Neuron (in vitro differentiated cells): ENCODE results near the gene ANKRD60.

Experiments
- H2AFZ ChIP-seq: one replicate; pipeline ENCODE4 v1.6.1; 2013; ENCODE audit warnings: low read depth, mild to moderate bottlenecking, inconsistent platforms, low read length, moderate library complexity
- H3K27me3 ChIP-seq: one replicate; pipeline ENCODE4 v1.6.1; 2013; ENCODE audit warnings: low read length; ENCODE audit not compliant: insufficient read depth
- H3K36me3 ChIP-seq: one replicate; pipeline ENCODE4 v1.6.1; 2013; ENCODE audit warnings: low read length; ENCODE audit not compliant: insufficient read depth
- H3K4me1 ChIP-seq: one replicate; pipeline ENCODE4 v1.6.1; 2013; ENCODE audit warnings: low read length; ENCODE audit not compliant: insufficient read depth
- H3K4me3 ChIP-seq: 2 replicates; pipeline ENCODE4 v1.5.1; 2013; ENCODE audit warnings: mild to moderate bottlenecking, low read length, moderate library complexity
- H3K9me3 ChIP-seq: one replicate; pipeline ENCODE4 v1.6.1; 2013; ENCODE audit warnings: low read length

Gene ANKRD60

DNA sequence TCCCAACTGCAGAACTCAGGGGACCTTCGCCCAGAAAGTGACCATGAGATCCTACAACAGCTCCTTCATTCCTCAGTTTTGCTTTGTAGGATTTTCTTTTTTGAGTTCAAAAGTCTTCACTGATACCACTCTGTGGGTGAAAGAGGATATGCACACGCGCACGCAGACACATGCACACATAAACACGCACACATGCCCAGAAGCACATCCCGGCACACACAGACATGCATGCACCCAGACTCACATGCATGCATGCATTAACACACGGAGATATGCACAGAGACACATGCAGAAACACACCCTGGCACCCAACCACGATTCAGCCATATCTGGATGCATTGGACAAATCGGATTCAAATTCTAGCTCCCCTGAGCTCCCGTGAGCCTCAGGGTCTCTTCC lies 36.4 kb downstream of the ANKRD60 start:
- Histone ChIP-seq H3K36me3 (no peaks in the 10 kb centered on the region), H3K4me3 (no peak overlapping the region), H3K4me1 (no peaks in the 10 kb centered on the region), H3K27me3 (no peaks in the 10 kb centered on the region), H3K9me3 (no peaks in the 10 kb centered on the region), H2AFZ (no peak overlapping the region)

DNA sequence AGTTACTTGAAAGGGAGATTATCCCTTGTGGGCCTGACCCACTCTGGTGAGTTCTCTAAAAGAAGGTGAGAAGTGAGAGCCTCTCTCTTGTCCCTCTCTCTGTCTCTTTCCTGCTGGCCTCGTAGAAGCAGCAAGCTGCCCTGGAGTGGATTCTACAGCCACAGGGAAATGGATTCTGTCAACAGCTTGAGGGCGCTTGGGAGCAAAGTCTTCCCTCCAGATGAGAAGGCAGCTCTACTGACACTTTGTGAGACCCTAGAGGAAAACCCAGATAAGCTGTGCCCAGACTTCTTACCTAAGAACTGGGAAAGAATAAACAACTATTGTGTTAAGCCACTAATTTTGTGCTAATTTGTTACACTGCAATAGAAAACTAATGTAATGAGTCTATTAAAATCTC lies 39.9 kb downstream of the ANKRD60 start:
- Histone ChIP-seq H3K4me1 (no peaks in the 10 kb centered on the region), H3K27me3 (peaks cover 7% of the 10 kb centered on the region), H3K36me3 (no peaks in the 10 kb centered on the region), H2AFZ (no peak overlapping the region), H3K9me3 (no peaks in the 10 kb centered on the region), H3K4me3 (no peak overlapping the region)

DNA sequence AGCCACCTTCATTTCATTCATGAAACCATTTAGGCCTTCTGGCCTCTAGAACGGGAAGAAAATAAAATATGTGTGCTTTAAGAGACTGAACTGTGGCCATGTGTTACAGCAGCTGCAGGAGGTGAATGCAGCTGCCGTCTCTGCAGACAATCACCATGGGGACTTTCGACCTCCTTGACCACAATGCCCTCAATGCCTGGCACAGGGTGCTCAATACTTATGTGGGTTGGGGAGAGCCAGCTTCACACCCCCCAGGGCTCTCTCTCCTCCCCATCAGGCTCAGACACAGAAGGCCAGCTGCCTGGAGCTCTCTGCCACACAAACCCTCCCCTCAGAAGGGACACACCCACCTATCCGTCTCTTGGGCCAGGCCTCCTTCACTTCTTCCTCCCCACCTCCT lies 43.5 kb downstream of the ANKRD60 start:
- no peaks in the 10 kb centered on the region for H3K4me1 ChIP-seq
- peaks cover 10% of the 10 kb centered on the region for H3K27me3 ChIP-seq
- H2AFZ ChIP-seq, result no peak overlapping the region
- H3K9me3 ChIP-seq, result no peaks in the 10 kb centered on the region
- H3K36me3 ChIP-seq, result no peaks in the 10 kb centered on the region
- no peak overlapping the region for H3K4me3 ChIP-seq

DNA sequence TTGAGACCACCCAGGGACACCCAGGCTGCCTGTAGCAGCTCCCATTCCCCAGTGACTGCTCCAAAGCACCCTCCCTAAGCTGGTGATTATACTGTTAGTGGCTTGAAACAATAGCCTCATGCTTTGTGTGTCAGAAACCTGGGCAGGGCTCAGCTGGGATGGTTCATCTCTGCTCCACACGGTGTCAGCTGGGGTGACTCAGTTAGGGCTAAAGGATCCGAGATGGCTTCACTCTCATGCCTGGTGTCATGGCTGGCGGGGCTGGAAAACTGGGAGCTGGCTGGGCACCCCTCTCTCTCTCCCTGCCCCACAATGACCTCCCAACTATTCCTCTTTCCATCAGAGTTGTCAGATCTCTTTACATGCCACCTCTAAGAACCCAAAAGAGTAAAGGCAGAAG lies 44.4 kb downstream of the ANKRD60 start:
- peaks cover 10% of the 10 kb centered on the region for H3K27me3 ChIP-seq
- H3K9me3 ChIP-seq, result no peaks in the 10 kb centered on the region
- H3K36me3 ChIP-seq, result no peaks in the 10 kb centered on the region
- H3K4me1 ChIP-seq, result no peaks in the 10 kb centered on the region
- no peak overlapping the region for H3K4me3 ChIP-seq
- no peak overlapping the region for H2AFZ ChIP-seq

DNA sequence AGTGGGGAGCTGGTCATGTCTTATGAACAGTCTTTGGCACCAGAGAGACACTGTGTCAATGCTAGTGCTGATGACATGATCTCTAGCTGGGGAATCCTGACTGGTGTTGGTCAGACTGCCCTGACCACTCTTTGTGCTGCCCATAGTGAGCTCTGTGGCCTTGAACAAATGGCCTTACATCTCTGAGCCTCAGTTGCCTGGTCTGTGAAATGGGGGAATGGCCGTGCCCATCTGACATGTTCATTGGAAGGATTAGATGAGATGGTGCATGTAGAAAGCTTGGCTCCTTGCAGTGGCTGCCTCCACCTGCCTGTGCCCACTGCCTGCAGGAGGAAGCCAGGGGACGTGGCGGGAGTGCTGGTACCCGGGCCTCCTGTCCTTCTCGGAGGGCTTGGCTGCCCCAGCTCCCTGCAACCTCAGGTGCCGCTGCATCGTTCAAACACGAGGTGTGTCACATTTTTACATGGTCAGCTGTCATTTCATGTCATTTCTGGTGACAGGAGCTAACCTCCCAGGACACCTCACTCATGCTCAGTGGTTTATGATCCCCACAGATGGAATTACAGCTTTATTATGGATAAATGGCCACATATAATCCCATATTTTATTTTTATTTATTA lies 45.8 kb downstream of the ANKRD60 start:
- Histone ChIP-seq H3K9me3 (no peaks in the 10 kb centered on the region), H3K36me3 (no peaks in the 10 kb centered on the region), H2AFZ (no peak overlapping the region), H3K4me1 (no peaks in the 10 kb centered on the region), H3K4me3 (no peak overlapping the region), H3K27me3 (peaks cover 13% of the 10 kb centered on the region)

DNA sequence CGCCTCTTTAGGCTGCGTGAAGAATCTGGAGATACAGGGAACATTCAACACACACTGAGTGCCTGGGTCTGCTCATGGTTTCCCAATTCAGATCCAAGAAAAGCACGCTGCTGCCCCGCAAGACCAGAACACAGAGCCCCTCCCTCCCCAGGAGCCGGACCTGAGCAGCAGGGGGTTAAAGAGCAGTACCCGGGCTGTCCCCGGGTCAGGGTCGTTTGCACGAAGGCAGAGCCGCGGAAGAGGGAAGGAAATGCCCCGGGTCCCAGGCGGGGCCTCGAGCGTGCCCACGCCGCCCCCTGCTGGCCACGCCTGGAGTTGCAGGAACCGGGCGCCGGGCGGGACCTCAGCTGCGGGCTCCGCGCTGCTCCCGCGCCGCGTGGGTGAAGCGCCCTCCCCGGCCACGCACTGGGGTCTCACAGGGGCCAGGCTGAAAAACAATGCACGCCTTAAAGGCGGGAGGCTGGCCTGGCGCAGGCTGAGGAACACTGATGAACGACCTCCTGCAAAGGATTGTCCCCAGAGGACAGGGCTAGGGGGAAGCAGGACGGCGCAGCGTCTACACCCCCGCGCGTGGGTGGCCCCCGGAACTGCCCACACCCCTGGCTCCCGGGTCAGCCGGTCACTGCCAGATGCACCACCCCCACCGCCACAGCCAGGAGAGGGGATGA lies 48.9 kb downstream of the ANKRD60 start:
- Histone ChIP-seq H3K36me3 (no peaks in the 10 kb centered on the region), H3K4me3 (no peak overlapping the region), H3K9me3 (no peaks in the 10 kb centered on the region), H3K4me1 (no peaks in the 10 kb centered on the region), H3K27me3 (peaks cover 15% of the 10 kb centered on the region), H2AFZ (no peak overlapping the region)

DNA sequence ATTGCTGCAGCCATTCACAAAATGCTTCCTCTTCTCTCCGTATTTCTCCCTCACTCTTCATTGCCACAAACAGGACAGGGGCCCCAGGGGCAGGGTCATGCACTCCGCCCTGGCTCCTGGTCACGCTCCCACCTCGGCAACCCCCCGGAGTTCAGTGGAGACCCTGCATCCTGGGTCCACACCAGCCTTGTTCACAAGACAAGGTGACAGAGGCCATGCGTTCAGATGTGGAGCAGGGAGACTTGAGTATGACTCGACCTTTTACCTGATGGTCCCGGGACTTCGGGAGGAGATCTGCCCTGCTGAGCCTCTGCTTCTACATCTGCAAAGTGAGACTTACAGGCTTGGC lies 49.4 kb downstream of the ANKRD60 start:
- H2AFZ ChIP-seq, result no peak overlapping the region
- H3K27me3 ChIP-seq, result peaks cover 10% of the 10 kb centered on the region
- H3K36me3 ChIP-seq, result no peaks in the 10 kb centered on the region
- H3K4me1 ChIP-seq, result no peaks in the 10 kb centered on the region
- H3K9me3 ChIP-seq, result no peaks in the 10 kb centered on the region
- no peak overlapping the region for H3K4me3 ChIP-seq

DNA sequence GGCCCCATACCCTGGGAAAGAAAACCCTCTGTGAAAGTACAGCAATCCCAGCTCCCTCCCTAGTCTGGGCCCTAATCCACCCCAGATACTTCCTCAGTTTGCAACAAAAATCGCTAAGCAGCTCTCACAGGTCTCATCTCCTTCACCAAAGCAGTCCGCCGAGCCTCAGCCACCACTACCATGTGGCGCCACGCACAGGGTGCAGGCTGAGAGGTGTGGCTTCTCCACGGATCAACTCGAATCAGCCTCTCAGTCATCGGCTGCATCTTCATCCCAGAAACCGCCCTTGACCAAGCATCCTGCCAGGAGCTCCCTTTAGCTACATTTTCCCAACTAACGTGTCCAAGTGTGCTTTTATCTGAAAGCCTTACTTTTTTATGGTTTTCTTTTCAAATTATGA lies 50.7 kb downstream of the ANKRD60 start:
- Histone ChIP-seq H3K4me1 (no peaks in the 10 kb centered on the region), H3K9me3 (no peaks in the 10 kb centered on the region), H3K36me3 (no peaks in the 10 kb centered on the region)

DNA sequence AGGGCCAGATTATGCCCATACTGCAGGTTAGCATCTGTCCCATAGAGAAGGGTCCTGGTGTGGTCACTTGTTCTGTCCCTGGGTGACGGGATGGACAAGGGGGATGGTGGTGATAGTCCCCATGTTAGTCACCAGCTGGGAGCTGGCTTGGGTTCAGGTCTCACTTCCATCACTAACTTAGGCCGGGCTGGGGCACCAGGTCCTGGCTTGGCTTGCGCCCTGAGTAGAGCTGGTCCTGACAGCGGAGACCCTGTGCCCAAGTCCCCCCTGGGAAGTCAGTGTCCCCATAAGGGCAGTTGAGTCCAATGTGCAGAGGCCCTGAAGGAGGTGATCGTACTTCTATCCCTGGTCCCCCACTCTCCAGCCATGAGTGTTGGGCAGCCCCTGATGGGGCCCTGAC lies 52.6 kb downstream of the ANKRD60 start:
- H3K4me1 ChIP-seq, result no peaks in the 10 kb centered on the region
- no peaks in the 10 kb centered on the region for H3K9me3 ChIP-seq
- peaks cover 5% of the 10 kb centered on the region for H3K27me3 ChIP-seq
- H2AFZ ChIP-seq, result no peak overlapping the region
- H3K4me3 ChIP-seq, result no peak overlapping the region
- H3K36me3 ChIP-seq, result no peaks in the 10 kb centered on the region

More for the DNA sequence above, 50.7 kb downstream of the ANKRD60 start:
- Histone ChIP-seq H2AFZ (no peak overlapping the region), H3K27me3 (peaks cover 8% of the 10 kb centered on the region), H3K4me3 (no peak overlapping the region)

DNA sequence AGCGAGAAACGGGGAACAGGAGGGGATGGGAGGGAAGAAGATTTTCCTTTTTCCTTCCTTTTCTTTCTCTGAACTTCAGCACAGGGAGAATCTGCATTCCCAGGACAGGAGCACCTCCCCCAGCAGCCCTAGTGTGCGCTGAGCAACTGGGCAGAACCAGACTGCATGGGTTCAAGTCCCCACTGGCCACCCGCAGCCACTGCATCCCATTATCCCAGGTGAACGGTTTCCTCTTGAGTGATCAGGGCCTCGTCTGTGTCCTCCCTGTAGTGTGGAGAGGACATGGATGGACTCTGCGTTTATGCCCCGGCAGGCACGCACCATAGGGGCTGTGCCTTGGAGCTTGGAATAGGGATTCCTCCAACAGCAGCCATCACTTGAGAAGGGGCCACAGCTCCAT lies 53.0 kb downstream of the ANKRD60 start:
- peaks cover 5% of the 10 kb centered on the region for H3K27me3 ChIP-seq
- no peaks in the 10 kb centered on the region for H3K9me3 ChIP-seq
- no peak overlapping the region for H3K4me3 ChIP-seq
- no peak overlapping the region for H2AFZ ChIP-seq
- no peaks in the 10 kb centered on the region for H3K4me1 ChIP-seq
- no peaks in the 10 kb centered on the region for H3K36me3 ChIP-seq

DNA sequence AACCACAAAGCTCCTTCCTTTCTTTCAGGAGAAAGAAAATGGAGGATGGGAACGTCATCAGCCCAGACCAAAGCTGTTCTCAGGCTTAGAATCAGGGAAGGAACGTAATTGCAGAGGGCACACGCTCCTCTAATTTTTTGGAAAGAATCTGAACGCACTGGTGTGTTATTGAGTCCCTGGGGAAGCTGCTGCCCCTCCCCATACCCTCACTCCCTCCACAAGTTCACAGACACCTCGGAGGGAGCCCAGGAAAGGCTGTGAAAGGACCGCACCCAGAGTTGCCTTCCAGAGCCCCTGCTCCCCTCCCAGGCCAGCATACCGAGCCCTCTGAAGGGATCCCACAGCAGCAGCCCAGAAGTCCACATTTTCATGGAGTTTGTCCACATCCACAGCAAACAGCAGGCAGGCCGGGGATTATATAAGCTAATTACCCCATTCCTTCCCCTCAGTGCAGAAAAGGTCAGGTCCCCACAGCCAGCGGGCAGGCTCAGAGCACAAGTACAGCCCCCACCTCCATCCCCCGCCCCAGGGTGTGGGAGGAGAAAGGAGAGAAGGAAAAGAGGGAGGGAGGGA lies 53.7 kb downstream of the ANKRD60 start:
- Histone ChIP-seq H3K4me3 (no peak overlapping the region), H2AFZ (no peak overlapping the region), H3K36me3 (no peaks in the 10 kb centered on the region), H3K9me3 (no peaks in the 10 kb centered on the region), H3K4me1 (no peaks in the 10 kb centered on the region), H3K27me3 (peaks cover 5% of the 10 kb centered on the region)

DNA sequence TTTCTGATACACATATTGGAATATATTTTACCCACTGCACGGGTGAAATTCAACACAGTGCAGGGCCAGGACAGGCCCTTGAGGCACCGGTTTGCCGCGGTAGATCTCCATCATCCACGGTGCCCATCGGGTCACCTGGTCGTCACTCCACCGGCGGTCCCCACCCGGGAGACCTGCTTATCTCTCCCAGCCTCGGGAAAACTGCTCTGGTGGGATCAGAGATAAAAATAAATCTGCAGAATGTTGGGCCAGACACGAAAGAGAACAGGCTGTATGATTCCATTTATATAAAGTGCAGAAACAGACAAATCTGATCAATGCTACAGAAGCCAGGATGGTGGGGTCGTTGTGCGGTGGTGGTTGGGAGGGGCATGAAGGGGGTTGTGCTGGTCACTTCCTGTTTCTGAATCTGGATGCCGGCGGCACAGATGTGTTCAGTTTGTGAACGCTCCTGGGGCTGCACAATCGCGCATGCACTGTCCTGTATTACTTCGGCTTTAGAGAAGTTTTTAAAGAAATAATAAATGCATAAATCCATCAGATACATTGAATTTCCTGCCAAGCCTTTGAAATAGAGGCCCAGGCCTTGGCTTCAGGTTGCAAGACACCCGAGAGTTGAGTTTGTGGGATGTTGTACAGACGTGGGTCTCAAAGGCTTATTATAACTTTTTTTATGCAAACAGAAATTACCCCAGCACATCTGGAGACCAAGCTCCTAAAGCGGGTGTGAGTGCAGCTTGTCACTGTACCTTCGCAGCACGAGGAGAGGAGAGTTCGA lies 54.3 kb downstream of the ANKRD60 start:
- Histone ChIP-seq H3K9me3 (no peaks in the 10 kb centered on the region), H3K27me3 (peaks cover 5% of the 10 kb centered on the region), H3K36me3 (no peaks in the 10 kb centered on the region), H3K4me3 (no peak overlapping the region), H2AFZ (no peak overlapping the region), H3K4me1 (no peaks in the 10 kb centered on the region)

DNA sequence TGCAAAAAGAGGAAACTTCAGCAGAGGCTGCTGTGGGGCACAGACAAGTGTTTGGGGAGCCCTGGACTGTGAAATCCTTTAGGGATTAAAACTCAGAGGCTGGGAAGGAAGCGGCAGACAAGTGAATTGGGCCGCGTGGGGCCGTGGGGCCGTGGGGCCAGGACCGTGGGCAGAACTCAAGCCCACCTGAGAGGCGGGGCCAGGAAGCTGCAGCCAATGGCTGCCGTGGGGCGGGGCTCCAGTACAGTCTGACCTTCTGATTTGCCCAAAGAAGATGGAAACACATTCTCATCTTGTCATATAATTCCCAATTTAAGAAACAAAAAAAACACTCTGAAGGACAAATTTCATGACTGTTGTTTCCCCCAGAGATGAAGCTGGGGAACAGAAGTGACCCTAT lies 55.4 kb downstream of the ANKRD60 start:
- Histone ChIP-seq H3K4me3 (no peak overlapping the region), H3K9me3 (no peaks in the 10 kb centered on the region)

More for the DNA sequence above, 55.4 kb downstream of the ANKRD60 start:
- no peaks in the 10 kb centered on the region for H3K36me3 ChIP-seq
- H3K27me3 ChIP-seq, result peaks cover 7% of the 10 kb centered on the region
- no peaks in the 10 kb centered on the region for H3K4me1 ChIP-seq
- H2AFZ ChIP-seq, result no peak overlapping the region
